Kidney (tissue), 14 donors: ENCODE results near the gene LTO1. TPM values are rescaled to one million over a fixed set of nuclear protein-coding genes. Genes with fewer than 3 reads are reported as not detected.

Experiments
- DNase-seq, 5 donors: peaks; one replicate each; pipeline ENCODE4 v3.0.0-alpha.2; 2013 to 2020
- FAIRE-seq: peaks from 2 replicates; lab custom pipeline; 2012; peaks lifted over from hg19 to GRCh38; lab: Jason Lieb, UNC
- H3K27ac ChIP-seq, 2 donors: one replicate each; pipeline ENCODE4 v1.7.0; 2013; ENCODE audit warnings: low read depth in 2 of 2, low read length in 2 of 2, inconsistent platforms in 1 of 2
- H3K27me3 ChIP-seq: one replicate; pipeline ENCODE4 v1.7.1; 2013; ENCODE audit warnings: low read length, inconsistent platforms; ENCODE audit not compliant: control insufficient read depth, insufficient read depth
- H3K36me3 ChIP-seq, 3 donors: one replicate each; pipeline versions ENCODE4 v1.7.0 to v1.7.1; 2013; ENCODE audit warnings: low read length in 3 of 3, control low read depth in 1 of 3, inconsistent platforms in 1 of 3; ENCODE audit not compliant: insufficient read depth in 3 of 3, control insufficient read depth in 2 of 3
- H3K4me1 ChIP-seq, 3 donors: one replicate each; pipeline versions ENCODE4 v1.7.0 to v1.7.1; 2013; ENCODE audit warnings: low read length in 3 of 3, inconsistent platforms in 1 of 3, low read depth in 1 of 3; ENCODE audit not compliant: control insufficient read depth in 2 of 3, insufficient read depth in 2 of 3
- H3K4me3 ChIP-seq, 3 donors: one replicate each; pipeline versions ENCODE4 v1.7.0 to v1.8.1; 2013; ENCODE audit warnings: low read length in 3 of 3, control low read depth in 1 of 3, inconsistent platforms in 1 of 3
- H3K9ac ChIP-seq, 3 donors: one replicate each; pipeline versions ENCODE4 v1.7.0 to v1.7.1; 2013; ENCODE audit warnings: low read length in 3 of 3, control low read depth in 1 of 3, inconsistent platforms in 1 of 3
- H3K9me3 ChIP-seq, 3 donors: one replicate each; pipeline versions ENCODE4 v1.7.0 to v1.7.1; 2013; ENCODE audit warnings: low read length in 3 of 3, control low read depth in 1 of 3, inconsistent platforms in 1 of 3; ENCODE audit not compliant: control insufficient read depth in 2 of 3, insufficient read depth in 1 of 3
- CTCF ChIP-seq: IDR thresholded peaks from 3 replicates; pipeline ENCODE4 v1.5.1; 2012; ENCODE audit warnings: mild to moderate bottlenecking, moderate library complexity, borderline replicate concordance; ENCODE audit not compliant: insufficient read depth; ENCODE audit errors: extremely low read depth
- intact Hi-C: fragments of 100-400 bp; cut with DNase I; formaldehyde crosslinking; loops from one replicate; pipeline ENCODE4 v1.11.1; 2022
- polyA plus RNA-seq: library from polyadenylated mRNA; stranded (reverse); fragments of 350-450 nt; fragmentation: Illumina TruSeq; extraction: RNeasy Lipid Tissue Mini Kit (QIAGEN cat#74804); gene quantifications from one replicate; pipeline ENCODE4 v1.2.3, GENCODE V29; 2014; ENCODE audit warnings: low read depth, low replicate concordance; ENCODE audit not compliant: insufficient read depth
- total RNA-seq: library from RNA; stranded (reverse); fragmentation: NEBNext Ultra II Directional; extraction: Animal tissue kit (Norgen Biotek cat#: 25700); gene quantifications from one replicate; pipeline ENCODE4 v1.2.1, GENCODE V29; 2021
- donor health status: control.
- donor health status: control.
- donor health status: control.
- donor health status: control.
- donor health status: control.
- donor health status: DM: yes; HTN: yes; CAD: no.
- donor health status: Normal renal cell carcinoma (clear cell type).

Gene LTO1
- total and polyA plus RNA-seq, 2 donors from 2014 or later: 14.6 to 21.9 TPM

- no peaks in the 10 kb centered on the region for H3K9me3 ChIP-seq
- FAIRE-seq (no peak), DNase-seq (peak in 2 of 5 donors; percentile 13 to 48)
- TF ChIP-seq CTCF: no peak
- no peak overlapping the region for H3K27ac ChIP-seq
- peaks cover 0 to 11% (median 2%) of the 10 kb centered on the region in 3 donors for H3K36me3 ChIP-seq
- H3K27me3 ChIP-seq: no peaks in the 10 kb centered on the region
- H3K9ac ChIP-seq: no peak overlapping the region
- H3K4me3 ChIP-seq: no peak overlapping the region
- no peaks in the 10 kb centered on the region for H3K4me1 ChIP-seq
- intact Hi-C loops: no loop called here
Measured at GRCh38 chr11:69664103-69664775, 10.9 kb downstream of the LTO1 start.

- Histone ChIP-seq H3K9me3 (no peaks in the 10 kb centered on the region), H3K27me3 (no peaks in the 10 kb centered on the region), H3K36me3 (peaks cover 0 to 11% (median 2%) of the 10 kb centered on the region in 3 donors), H3K4me3 (no peak overlapping the region), H3K4me1 (no peaks in the 10 kb centered on the region), H3K9ac (no peak overlapping the region), H3K27ac (no peak overlapping the region)
- intact Hi-C loops: no loop called here
- TF ChIP-seq CTCF: no peak
- peak in 2 of 5 donors; percentile 16 to 22 for DNase-seq
- FAIRE-seq: no peak
Measured at GRCh38 chr11:69663326-69663725, 11.8 kb downstream of the LTO1 start.

DNA sequence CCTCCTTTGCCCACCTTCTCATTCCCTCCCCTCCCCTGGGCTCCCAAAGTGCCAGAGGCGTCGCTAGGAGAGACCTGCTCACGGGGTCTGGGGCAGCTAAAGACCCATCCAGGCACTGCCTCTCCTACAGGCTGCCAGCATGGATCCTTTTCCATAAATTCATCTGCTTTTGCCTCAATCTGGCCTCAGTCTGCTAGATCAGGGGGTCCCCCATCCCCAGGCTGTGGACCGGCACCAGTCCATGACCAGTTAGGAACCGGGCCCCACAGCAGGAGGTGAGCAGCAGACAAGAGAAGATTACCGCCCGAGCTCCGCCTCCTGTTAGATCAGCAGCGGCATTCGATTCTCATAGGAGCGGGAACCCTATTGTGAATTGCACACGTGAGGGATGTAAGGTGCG is 12.3 kb downstream of the LTO1 start:
- no peaks in the 10 kb centered on the region for H3K4me1 ChIP-seq
- H3K4me3 ChIP-seq: no peak overlapping the region
- H3K9me3 ChIP-seq: no peaks in the 10 kb centered on the region
- H3K27ac ChIP-seq: no peak overlapping the region
- peak in 2 of 5 donors; percentile 34 to 46 for DNase-seq
- intact Hi-C loops: no loop called here
- H3K36me3 ChIP-seq: peaks cover 0 to 11% (median 2%) of the 10 kb centered on the region in 3 donors
- no peak for FAIRE-seq
- TF ChIP-seq CTCF: no peak
- H3K9ac ChIP-seq: no peak overlapping the region
- no peaks in the 10 kb centered on the region for H3K27me3 ChIP-seq
